GM23338 (cell line): ENCODE measurements around the gene IKZF3. TPM values are rescaled to one million over a fixed set of nuclear protein-coding genes. Genes with fewer than 3 reads are reported as not detected.

Experiments
- ATAC-seq: fragments of 200-7000 bp; cut with Tn5 transposase; 3 replicates; pipeline ENCODE4 v1.9.1; 2020
- DNase-seq: peaks from one replicate; pipeline ENCODE4 v3.0.0-alpha.2; 2015; ENCODE audit warnings: low spot score
- H2AFZ ChIP-seq: fragments of 200-600 bp; sonication (generic); 2 replicates; pipeline ENCODE4 v1.8.0; 2016; ENCODE audit warnings: antibody characterized with exemption, mild to moderate bottlenecking, moderate library complexity
- H3F3A ChIP-seq: fragments of 200-600 bp; sonication (generic); replicated peaks from 2 replicates; pipeline ENCODE4 v1.8.0; 2017; ENCODE audit warnings: antibody characterized with exemption, mixed run types, low read depth
- H3K27ac ChIP-seq: fragments of 200-600 bp; sonication (generic); 2 replicates; pipeline ENCODE4 v1.6.1; 2016; ENCODE audit warnings: low read depth
- H3K27me3 ChIP-seq: fragments of 200-600 bp; sonication (generic); 2 replicates; pipeline ENCODE4 v1.8.0; 2016; ENCODE audit warnings: mild to moderate bottlenecking, mixed run types, moderate library complexity; ENCODE audit not compliant: insufficient read depth
- H3K36me3 ChIP-seq: fragments of 200-600 bp; sonication (generic); 2 replicates; pipeline ENCODE4 v1.8.0; 2016; ENCODE audit warnings: mild to moderate bottlenecking; ENCODE audit not compliant: insufficient read depth
- H3K4me1 ChIP-seq: fragments of 200-600 bp; sonication (generic); 2 replicates; pipeline ENCODE4 v1.8.0; 2016; ENCODE audit warnings: mild to moderate bottlenecking, moderate library complexity; ENCODE audit not compliant: insufficient read depth
- H3K4me2 ChIP-seq: fragments of 200-600 bp; sonication (generic); 2 replicates; pipeline ENCODE4 v1.7.1; 2017; ENCODE audit warnings: mixed run types
- H3K4me3 ChIP-seq: fragments of 200-600 bp; sonication (generic); 2 replicates; pipeline ENCODE4 v1.6.1; 2016; ENCODE audit warnings: mixed run types
- H3K79me2 ChIP-seq: fragments of 200-600 bp; sonication (generic); replicated peaks from 2 replicates; pipeline ENCODE4 v1.8.0; 2017; ENCODE audit warnings: mild to moderate bottlenecking; ENCODE audit not compliant: insufficient read depth
- H3K9me2 ChIP-seq: fragments of 200-600 bp; sonication (generic); 2 replicates; pipeline ENCODE4 v1.8.0; 2017; ENCODE audit not compliant: insufficient read depth
- H4K20me1 ChIP-seq: fragments of 200-600 bp; sonication (generic); replicated peaks from 2 replicates; pipeline ENCODE4 v1.8.0; 2017; ENCODE audit warnings: mild to moderate bottlenecking; ENCODE audit not compliant: insufficient read depth
- H3K27ac Mint-ChIP-seq: 2 replicates; pipeline ENCODE4 v1.8.0; 2020; ENCODE audit warnings: inconsistent platforms, mild to moderate bottlenecking, moderate library complexity, mixed read lengths
- H3K27me3 Mint-ChIP-seq: 3 replicates; pipeline ENCODE4 v1.8.0; 2022; ENCODE audit warnings: low read depth, mild to moderate bottlenecking, moderate library complexity, mixed read lengths, inconsistent platforms; ENCODE audit not compliant: insufficient read depth, poor library complexity
- H3K36me3 Mint-ChIP-seq: 3 replicates; pipeline ENCODE4 v1.8.0; 2021; ENCODE audit warnings: low read depth, mild to moderate bottlenecking, inconsistent platforms, moderate library complexity, mixed read lengths
- H3K4me1 Mint-ChIP-seq: 3 replicates; pipeline ENCODE4 v1.8.0; 2020; ENCODE audit warnings: mild to moderate bottlenecking, inconsistent platforms, mixed read lengths
- H3K4me3 Mint-ChIP-seq: 3 replicates; pipeline ENCODE4 v1.8.0; 2021; ENCODE audit warnings: moderate library complexity, mild to moderate bottlenecking, inconsistent platforms, mixed read lengths
- H3K9me3 Mint-ChIP-seq: 3 replicates; pipeline ENCODE4 v1.8.0; 2020; ENCODE audit warnings: moderate library complexity, mild to moderate bottlenecking, inconsistent platforms, mixed read lengths
- CREB1 ChIP-seq: fragments of 250-450 bp; sonication (Bioruptor Pico); IDR thresholded peaks from 2 replicates; pipeline ENCODE4 v1.5.0; 2020; ENCODE audit warnings: low read depth, mild to moderate bottlenecking, moderate library complexity
- CTCF ChIP-seq, 2 experiments: fragments of 200-600 bp in 1 of 2; sonication (generic) in 1 of 2; conservative IDR thresholded peaks; 2 replicates each; pipeline versions ENCODE4 v1.5.1 to v1.6.1; 2016 to 2017; ENCODE audit warnings: antibody characterized with exemption in 2 of 2, low read depth in 2 of 2, mild to moderate bottlenecking in 2 of 2, moderate library complexity in 1 of 2
- JUNB ChIP-seq: IDR thresholded peaks from one replicate; pipeline ENCODE4 v1.6.1; 2016; ENCODE audit warnings: antibody characterized with exemption; ENCODE audit not compliant: unreplicated experiment
- NANOG ChIP-seq: IDR thresholded peaks from 2 replicates; pipeline ENCODE4 v1.6.1; 2016; ENCODE audit warnings: antibody characterized with exemption, borderline replicate concordance
- ZNF331 ChIP-seq: fragments of 250-450 bp; sonication (Bioruptor Pico); IDR thresholded peaks from 2 replicates; pipeline ENCODE4 v1.5.0; 2020; ENCODE audit warnings: low read depth, mild to moderate bottlenecking, moderate library complexity
- ZNF462 ChIP-seq: fragments of 250-450 bp; sonication (Bioruptor Pico); IDR thresholded peaks from 2 replicates; pipeline ENCODE4 v1.5.0; 2020; ENCODE audit warnings: mild to moderate bottlenecking, moderate library complexity
- polyA plus RNA-seq: library from polyadenylated mRNA; unstranded; fragments of >200 nt; fragmentation: Nextera tagmentation; extraction: Ambion mirVana; gene quantifications from 2 replicates; pipeline ENCODE4 v1.2.1, GENCODE V29; 2016
- total RNA-seq: library from RNA; depleted of rRNA; stranded (reverse); fragments of >200 nt; shearing (Covaris generic); gene quantifications from 2 replicates; pipeline ENCODE4 v1.2.3, GENCODE V29; 2014

Gene IKZF3
- total and polyA plus RNA-seq, 2 experiments from 2014 or later, result 0.11 to 0.76 TPM

- TF ChIP-seq ZNF462 (CRISPR knock-in tag) (no peak), JUNB (no peak), CREB1 (CRISPR knock-in tag) (no peak)
These were observed 142.0 kb downstream of the IKZF3 start (continued) for GRCh38 chr17:39722104-39722503.

GRCh38 chr17:39719563-39720355 is 144.4 kb downstream of the IKZF3 start:
- H3K27me3 Mint-ChIP-seq, result peaks cover 26% of the 10 kb centered on the region
- H3K9me3 Mint-ChIP-seq, result no peaks in the 10 kb centered on the region
- ATAC-seq (no peak), DNase-seq (no peak)
- Histone ChIP-seq H3K4me3 (no peak overlapping the region), H4K20me1 (peaks cover 6% of the 10 kb centered on the region; the same call in 1 of the 2 replicates), H3K27ac (no peak overlapping the region), H3K9me2 (no peaks in the 10 kb centered on the region), H3K4me1 (no peaks in the 10 kb centered on the region), H3K79me2 (no peaks in the 10 kb centered on the region), H3F3A (peaks cover 28% of the 10 kb centered on the region), H3K4me2 (no peak overlapping the region), H2AFZ (no peak overlapping the region), H3K36me3 (peaks cover 23% of the 10 kb centered on the region), H3K27me3 (no peaks in the 10 kb centered on the region)
- H3K4me1 Mint-ChIP-seq, result peaks cover 10% of the 10 kb centered on the region
- H3K27ac Mint-ChIP-seq, result no peak overlapping the region
- H3K4me3 Mint-ChIP-seq, result no peak overlapping the region
- H3K36me3 Mint-ChIP-seq, result peaks cover 90% of the 10 kb centered on the region
- TF ChIP-seq NANOG, result no peak
- no peak for TF ChIP-seq ZNF462 (CRISPR knock-in tag)
- no peak for TF ChIP-seq CTCF (conservative IDR thresholded peaks at IDR 0.05; ENCODE audit: low read depth in 2 of 2)
- TF ChIP-seq ZNF331 (CRISPR knock-in tag), result no peak
- no peak for TF ChIP-seq CREB1 (CRISPR knock-in tag)
